H1 (cell line): Measurements from ENCODE around the gene SF3B2. TPM values are rescaled to one million over a fixed set of nuclear protein-coding genes. Genes with fewer than 3 reads are reported as not detected.

Source experiments
- BRCA1 ChIP-seq: IDR thresholded peaks from 2 replicates; pipeline ENCODE4 v1.6.1; 2012; ENCODE audit warnings: low read depth, low read length, improper control_type of control experiment
- CBX5 ChIP-seq: fragments of 300-800, 300-1000 bp; sonication (generic); IDR thresholded peaks from 2 replicates; pipeline ENCODE4 v1.7.1; 2016; ENCODE audit warnings: antibody characterized with exemption, low read length, low read depth
- KDM1A ChIP-seq: fragments of 200-600, 300-600 bp; sonication (generic); IDR thresholded peaks from 2 replicates; pipeline ENCODE4 v1.7.1; 2016; ENCODE audit warnings: mild to moderate bottlenecking, low read length, borderline replicate concordance
- KDM4A ChIP-seq: IDR thresholded peaks from one replicate; pipeline ENCODE4 v1.7.1; 2012; ENCODE audit warnings: low read depth, mild to moderate bottlenecking, moderate library complexity, low read length, inconsistent platforms; ENCODE audit not compliant: severe bottlenecking
- RFX5 ChIP-seq: IDR thresholded peaks from 2 replicates; pipeline ENCODE4 v1.6.1; 2011; ENCODE audit warnings: low read depth, low read length, improper control_type of control experiment, borderline replicate concordance
- SAP30 ChIP-seq: fragments of 300-600 bp; sonication (generic); IDR thresholded peaks from 2 replicates; pipeline ENCODE4 v1.7.1; 2012; ENCODE audit warnings: low read length, moderate library complexity, mild to moderate bottlenecking, inconsistent platforms; ENCODE audit not compliant: insufficient read depth, insufficient replicate concordance
- SP2 ChIP-seq: IDR thresholded peaks from 2 replicates; pipeline ENCODE4 v1.6.1; 2012; ENCODE audit warnings: mild to moderate bottlenecking, low read length, inconsistent platforms
- TAF7 ChIP-seq: optimal IDR thresholded peaks from 2 replicates; pipeline ENCODE3; 2011; ENCODE audit warnings: low read depth, mild to moderate bottlenecking, inconsistent platforms, low read length, moderate library complexity, borderline replicate concordance
- polyA plus RNA-seq, 7 experiments: library from polyadenylated mRNA; depleted of rRNA in 3 of 7; stranded (reverse) in 5 of 7; unstranded in 2 of 7; fragments of >200 nt in 5 of 7; fragments of 200-250 nt in 2 of 7; gene quantifications; 1 replicate in 5 of 7; 2 replicates in 1 of 7; 4 replicates in 1 of 7; pipeline versions ENCODE4 v1.2.1 to v1.2.3, GENCODE V29; 2011 to 2013; ENCODE audit warnings: missing spikeins in 2 of 7, mixed read lengths in 2 of 7
- total RNA-seq: library from RNA; stranded (reverse); fragmentation: NEBNext Ultra II Directional; extraction: Animal tissue kit (Norgen Biotek cat#: 25700); gene quantifications from 2 replicates; pipeline ENCODE4 v1.2.1, GENCODE V29; 2021
- TF ChIP-seq, protein P1 (sequence below): fragments of 300-600 bp; sonication (generic); IDR thresholded peaks from 2 replicates; pipeline ENCODE4 v1.7.1; 2012; ENCODE audit warnings: low read length, moderate library complexity, mild to moderate bottlenecking, inconsistent platforms; ENCODE audit not compliant: insufficient replicate concordance
- TF ChIP-seq, protein P2 (sequence below): IDR thresholded peaks from 2 replicates; pipeline ENCODE4 v1.6.1; 2011; ENCODE audit warnings: low read length, improper control_type of control experiment

Gene SF3B2
- total and polyA plus RNA-seq, 2 of the 8 experiments (the other 6 are each of a cell fraction or from before 2014, with no cell fraction given), result 182 to 237 TPM

DNA sequence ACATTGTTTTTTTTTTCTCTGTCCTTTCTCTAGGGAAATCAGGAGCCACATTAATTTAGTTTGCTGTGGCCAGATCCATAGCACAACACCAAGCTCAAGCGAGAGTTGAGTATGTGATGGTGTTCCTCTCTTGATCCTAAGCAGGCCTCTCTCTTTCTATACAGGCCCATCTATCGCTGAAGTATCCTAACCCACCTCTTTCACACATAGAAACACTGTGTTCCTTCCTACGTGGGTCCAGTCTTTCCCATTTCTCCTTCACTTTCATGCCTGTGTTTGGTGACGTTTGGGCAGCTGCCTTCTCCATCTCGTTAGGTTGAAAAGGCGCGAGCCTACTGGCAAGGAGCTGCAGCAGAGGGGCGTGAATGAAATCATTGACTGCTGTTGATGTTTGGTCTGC is 20.4 kb downstream of the SF3B2 start (continued):
- TF ChIP-seq, protein P1, sequence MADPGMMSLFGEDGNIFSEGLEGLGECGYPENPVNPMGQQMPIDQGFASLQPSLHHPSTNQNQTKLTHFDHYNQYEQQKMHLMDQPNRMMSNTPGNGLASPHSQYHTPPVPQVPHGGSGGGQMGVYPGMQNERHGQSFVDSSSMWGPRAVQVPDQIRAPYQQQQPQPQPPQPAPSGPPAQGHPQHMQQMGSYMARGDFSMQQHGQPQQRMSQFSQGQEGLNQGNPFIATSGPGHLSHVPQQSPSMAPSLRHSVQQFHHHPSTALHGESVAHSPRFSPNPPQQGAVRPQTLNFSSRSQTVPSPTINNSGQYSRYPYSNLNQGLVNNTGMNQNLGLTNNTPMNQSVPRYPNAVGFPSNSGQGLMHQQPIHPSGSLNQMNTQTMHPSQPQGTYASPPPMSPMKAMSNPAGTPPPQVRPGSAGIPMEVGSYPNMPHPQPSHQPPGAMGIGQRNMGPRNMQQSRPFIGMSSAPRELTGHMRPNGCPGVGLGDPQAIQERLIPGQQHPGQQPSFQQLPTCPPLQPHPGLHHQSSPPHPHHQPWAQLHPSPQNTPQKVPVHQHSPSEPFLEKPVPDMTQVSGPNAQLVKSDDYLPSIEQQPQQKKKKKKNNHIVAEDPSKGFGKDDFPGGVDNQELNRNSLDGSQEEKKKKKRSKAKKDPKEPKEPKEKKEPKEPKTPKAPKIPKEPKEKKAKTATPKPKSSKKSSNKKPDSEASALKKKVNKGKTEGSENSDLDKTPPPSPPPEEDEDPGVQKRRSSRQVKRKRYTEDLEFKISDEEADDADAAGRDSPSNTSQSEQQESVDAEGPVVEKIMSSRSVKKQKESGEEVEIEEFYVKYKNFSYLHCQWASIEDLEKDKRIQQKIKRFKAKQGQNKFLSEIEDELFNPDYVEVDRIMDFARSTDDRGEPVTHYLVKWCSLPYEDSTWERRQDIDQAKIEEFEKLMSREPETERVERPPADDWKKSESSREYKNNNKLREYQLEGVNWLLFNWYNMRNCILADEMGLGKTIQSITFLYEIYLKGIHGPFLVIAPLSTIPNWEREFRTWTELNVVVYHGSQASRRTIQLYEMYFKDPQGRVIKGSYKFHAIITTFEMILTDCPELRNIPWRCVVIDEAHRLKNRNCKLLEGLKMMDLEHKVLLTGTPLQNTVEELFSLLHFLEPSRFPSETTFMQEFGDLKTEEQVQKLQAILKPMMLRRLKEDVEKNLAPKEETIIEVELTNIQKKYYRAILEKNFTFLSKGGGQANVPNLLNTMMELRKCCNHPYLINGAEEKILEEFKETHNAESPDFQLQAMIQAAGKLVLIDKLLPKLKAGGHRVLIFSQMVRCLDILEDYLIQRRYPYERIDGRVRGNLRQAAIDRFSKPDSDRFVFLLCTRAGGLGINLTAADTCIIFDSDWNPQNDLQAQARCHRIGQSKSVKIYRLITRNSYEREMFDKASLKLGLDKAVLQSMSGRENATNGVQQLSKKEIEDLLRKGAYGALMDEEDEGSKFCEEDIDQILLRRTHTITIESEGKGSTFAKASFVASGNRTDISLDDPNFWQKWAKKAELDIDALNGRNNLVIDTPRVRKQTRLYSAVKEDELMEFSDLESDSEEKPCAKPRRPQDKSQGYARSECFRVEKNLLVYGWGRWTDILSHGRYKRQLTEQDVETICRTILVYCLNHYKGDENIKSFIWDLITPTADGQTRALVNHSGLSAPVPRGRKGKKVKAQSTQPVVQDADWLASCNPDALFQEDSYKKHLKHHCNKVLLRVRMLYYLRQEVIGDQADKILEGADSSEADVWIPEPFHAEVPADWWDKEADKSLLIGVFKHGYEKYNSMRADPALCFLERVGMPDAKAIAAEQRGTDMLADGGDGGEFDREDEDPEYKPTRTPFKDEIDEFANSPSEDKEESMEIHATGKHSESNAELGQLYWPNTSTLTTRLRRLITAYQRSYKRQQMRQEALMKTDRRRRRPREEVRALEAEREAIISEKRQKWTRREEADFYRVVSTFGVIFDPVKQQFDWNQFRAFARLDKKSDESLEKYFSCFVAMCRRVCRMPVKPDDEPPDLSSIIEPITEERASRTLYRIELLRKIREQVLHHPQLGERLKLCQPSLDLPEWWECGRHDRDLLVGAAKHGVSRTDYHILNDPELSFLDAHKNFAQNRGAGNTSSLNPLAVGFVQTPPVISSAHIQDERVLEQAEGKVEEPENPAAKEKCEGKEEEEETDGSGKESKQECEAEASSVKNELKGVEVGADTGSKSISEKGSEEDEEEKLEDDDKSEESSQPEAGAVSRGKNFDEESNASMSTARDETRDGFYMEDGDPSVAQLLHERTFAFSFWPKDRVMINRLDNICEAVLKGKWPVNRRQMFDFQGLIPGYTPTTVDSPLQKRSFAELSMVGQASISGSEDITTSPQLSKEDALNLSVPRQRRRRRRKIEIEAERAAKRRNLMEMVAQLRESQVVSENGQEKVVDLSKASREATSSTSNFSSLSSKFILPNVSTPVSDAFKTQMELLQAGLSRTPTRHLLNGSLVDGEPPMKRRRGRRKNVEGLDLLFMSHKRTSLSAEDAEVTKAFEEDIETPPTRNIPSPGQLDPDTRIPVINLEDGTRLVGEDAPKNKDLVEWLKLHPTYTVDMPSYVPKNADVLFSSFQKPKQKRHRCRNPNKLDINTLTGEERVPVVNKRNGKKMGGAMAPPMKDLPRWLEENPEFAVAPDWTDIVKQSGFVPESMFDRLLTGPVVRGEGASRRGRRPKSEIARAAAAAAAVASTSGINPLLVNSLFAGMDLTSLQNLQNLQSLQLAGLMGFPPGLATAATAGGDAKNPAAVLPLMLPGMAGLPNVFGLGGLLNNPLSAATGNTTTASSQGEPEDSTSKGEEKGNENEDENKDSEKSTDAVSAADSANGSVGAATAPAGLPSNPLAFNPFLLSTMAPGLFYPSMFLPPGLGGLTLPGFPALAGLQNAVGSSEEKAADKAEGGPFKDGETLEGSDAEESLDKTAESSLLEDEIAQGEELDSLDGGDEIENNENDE, result no peak
- TF ChIP-seq KDM4A (no peak), KDM1A (no peak), RFX5 (no peak), TAF7 (no peak), SAP30 (no peak), BRCA1 (no peak), SP2 (no peak), CBX5 (no peak)
- TF ChIP-seq, protein P2, sequence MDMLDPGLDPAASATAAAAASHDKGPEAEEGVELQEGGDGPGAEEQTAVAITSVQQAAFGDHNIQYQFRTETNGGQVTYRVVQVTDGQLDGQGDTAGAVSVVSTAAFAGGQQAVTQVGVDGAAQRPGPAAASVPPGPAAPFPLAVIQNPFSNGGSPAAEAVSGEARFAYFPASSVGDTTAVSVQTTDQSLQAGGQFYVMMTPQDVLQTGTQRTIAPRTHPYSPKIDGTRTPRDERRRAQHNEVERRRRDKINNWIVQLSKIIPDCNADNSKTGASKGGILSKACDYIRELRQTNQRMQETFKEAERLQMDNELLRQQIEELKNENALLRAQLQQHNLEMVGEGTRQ, result no peak
